GM12875 (cell line): ENCODE results near the gene KRT7.

Experiments used
- H3K4me3 ChIP-seq: one replicate; pipeline ENCODE4 v1.5.1; 2011; ENCODE audit warnings: low read depth, low read length, control low read depth
- CTCF ChIP-seq: IDR thresholded peaks from 2 replicates; pipeline ENCODE4 v1.5.1; 2011; ENCODE audit warnings: low read depth, mild to moderate bottlenecking, control low read depth, inconsistent platforms, low read length, moderate library complexity, borderline replicate concordance; ENCODE audit not compliant: insufficient read depth

The KRT7 gene

DNA sequence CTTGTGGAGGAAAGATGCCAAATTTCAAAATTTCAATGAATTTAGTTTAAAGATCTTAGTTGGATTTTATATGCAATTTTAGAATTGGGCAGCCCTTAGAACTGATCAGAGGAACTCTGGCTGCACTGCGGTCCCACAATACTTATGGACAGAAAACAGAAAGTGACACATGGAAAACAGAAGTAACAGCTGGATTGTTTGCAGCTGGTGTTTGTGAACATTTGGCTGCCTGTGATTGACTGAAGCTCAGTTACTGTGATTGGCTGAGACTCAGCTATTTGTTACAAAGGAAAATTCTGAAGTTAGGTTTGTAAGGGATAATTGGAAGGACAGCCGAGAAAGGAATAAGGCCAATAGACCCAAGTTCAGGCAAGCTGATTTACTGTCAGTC lies 31.4 kb downstream of the KRT7 start:
- no peak overlapping the region for H3K4me3 ChIP-seq
- no peak for TF ChIP-seq CTCF

GRCh38 chr12:52266514-52266913 lies 33.5 kb downstream of the KRT7 start:
- no peak overlapping the region for H3K4me3 ChIP-seq
- no peak for TF ChIP-seq CTCF

GRCh38 chr12:52267266-52267665 lies 34.2 kb downstream of the KRT7 start:
- TF ChIP-seq CTCF: no peak
- H3K4me3 ChIP-seq: no peak overlapping the region

DNA sequence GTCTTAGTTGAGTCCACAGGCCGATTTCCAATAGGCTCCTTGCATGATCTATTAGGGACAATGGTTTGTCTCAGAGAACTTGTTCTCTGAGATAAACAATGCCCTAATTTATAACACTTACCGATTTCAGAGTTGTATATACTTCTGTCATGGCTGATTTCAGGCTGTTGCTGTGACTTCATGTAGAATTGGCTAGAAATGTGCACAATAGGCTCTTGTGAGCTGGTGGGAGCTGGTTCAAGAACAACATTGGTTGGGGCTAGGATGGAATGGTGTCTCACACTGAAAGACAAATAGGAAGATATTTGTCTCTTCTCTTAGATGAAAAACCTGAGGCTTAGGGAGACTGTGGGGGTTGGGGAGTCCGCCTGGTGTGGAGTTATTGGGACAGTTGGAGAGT lies 34.7 kb downstream of the KRT7 start:
- TF ChIP-seq CTCF: no peak
- no peak overlapping the region for H3K4me3 ChIP-seq

DNA sequence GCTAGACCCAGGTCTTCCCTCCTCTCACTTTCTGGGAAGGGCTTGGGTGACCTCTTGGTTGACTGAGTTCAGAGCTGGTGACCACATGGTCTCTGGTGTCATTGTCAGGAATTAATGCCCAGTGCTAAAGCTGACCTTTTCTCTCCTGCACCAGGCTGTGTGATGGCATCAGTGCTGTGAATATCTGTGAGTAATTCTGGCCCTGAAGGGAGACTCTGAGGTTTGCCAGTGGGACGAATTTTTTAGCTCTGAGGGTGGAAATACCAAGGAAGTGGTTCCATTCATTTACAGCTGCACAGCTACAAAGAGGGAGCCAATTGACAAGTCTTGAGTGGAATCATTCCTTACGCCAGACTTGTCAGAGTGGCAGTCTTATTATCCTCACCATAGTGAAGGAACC lies 35.2 kb downstream of the KRT7 start:
- no peak overlapping the region for H3K4me3 ChIP-seq

DNA sequence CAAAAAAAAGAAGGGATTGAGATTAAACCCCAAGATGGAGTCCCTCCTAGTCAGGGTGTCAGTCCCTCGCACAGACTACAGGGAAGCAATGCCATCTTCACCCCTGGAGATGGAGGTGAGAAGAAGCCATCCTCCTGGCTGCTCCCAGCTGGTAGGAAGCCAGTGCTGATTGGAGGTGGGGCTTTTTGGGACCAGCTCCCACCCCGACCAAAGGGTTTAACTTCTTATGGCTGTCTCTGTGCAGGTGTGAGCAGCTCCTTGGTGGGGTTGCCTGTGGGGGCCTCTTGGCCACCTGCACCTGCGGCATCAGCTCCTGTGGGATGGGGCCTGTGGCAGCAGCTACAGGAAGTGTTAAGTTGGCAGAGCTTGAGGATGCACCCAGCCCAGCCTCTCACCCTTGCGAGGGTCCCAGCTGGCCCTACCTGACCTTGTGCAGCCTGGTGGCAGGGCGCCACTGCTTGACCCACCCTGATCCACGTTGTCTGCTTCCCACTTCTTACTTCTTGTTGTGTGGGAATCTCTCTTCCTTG lies 37.6 kb downstream of the KRT7 start:
- TF ChIP-seq CTCF: no peak

More for the DNA sequence above, 35.2 kb downstream of the KRT7 start:
- TF ChIP-seq CTCF: no peak

DNA sequence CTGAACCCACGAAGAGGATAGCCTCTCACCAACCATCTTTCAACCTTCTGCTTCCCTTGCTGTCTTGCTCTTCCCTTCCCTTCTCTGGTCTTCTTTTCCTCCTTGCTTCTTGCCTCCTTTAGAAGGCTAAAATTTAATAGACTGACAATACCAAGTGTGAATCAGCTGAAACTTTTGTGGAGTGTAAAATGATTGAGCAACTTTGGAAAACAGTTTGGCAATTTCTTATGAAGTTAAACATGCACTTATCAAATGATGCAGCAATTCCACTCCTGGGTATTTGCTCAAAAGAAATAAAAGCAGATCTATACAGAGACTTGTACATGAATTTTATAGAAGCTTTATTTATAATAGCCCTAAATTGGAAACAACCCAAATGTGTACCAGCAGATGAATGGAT lies 38.1 kb downstream of the KRT7 start:
- H3K4me3 ChIP-seq: no peak overlapping the region
- TF ChIP-seq CTCF: no peak

More for the DNA sequence above, 37.6 kb downstream of the KRT7 start:
- H3K4me3 ChIP-seq: no peak overlapping the region
